Body of pancreas (tissue), 4 donors: ENCODE measurements around the gene KBTBD3.

Experiments used
- POLR2A ChIP-seq, 3 donors: fragments of 450-650 bp; IDR thresholded peaks; one replicate each; pipeline ENCODE4 v1.6.1; 2016; ENCODE audit warnings: antibody characterized with exemption in 3 of 3, mild to moderate bottlenecking in 2 of 3
- TF ChIP-seq, protein P1 (sequence below), 7 experiments: fragments of 450-650 bp in 4 of 7; fragments of 200-600 bp in 3 of 7; sonication (generic) in 3 of 7; IDR thresholded peaks; one replicate each; pipeline ENCODE4 v1.5.1; 2016 to 2019; ENCODE audit warnings: antibody characterized with exemption in 7 of 7

DNA sequence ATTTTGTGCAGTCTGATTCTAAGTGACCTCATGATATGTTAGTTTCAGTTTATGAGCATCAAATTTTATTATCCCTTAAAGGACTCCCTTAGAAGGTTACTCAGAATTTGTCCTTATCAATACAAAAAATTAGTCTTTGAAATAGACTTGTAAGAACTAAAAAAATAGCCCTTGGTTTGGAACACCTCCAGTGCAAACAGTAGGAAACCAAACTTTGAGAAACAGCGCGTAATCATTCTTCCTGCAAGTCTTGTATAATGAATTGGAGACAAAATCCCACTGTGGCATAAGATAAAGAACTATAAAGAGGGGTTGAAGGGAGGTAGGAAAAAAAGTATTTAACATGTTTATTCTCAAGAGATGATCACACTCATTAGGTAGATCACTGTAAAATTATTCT, 44.3 kb downstream of the KBTBD3 start:
- TF ChIP-seq, protein P1, sequence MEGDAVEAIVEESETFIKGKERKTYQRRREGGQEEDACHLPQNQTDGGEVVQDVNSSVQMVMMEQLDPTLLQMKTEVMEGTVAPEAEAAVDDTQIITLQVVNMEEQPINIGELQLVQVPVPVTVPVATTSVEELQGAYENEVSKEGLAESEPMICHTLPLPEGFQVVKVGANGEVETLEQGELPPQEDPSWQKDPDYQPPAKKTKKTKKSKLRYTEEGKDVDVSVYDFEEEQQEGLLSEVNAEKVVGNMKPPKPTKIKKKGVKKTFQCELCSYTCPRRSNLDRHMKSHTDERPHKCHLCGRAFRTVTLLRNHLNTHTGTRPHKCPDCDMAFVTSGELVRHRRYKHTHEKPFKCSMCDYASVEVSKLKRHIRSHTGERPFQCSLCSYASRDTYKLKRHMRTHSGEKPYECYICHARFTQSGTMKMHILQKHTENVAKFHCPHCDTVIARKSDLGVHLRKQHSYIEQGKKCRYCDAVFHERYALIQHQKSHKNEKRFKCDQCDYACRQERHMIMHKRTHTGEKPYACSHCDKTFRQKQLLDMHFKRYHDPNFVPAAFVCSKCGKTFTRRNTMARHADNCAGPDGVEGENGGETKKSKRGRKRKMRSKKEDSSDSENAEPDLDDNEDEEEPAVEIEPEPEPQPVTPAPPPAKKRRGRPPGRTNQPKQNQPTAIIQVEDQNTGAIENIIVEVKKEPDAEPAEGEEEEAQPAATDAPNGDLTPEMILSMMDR (IDR thresholded peaks at IDR 0.05) = no peak
- no peak for TF ChIP-seq POLR2A (IDR thresholded peaks at IDR 0.05)
